ENCODE measurements around the gene TMEM179.

TMEM179 gene

GRCh38 chr14:104561632-104562495, 42.7 kb downstream of the TMEM179 start:
- no peak overlapping the region for H3K4me3 ChIP-seq (ENCODE audit: low read depth, low read length)
- DNase-seq (ENCODE audit: low read depth), result no peak
- TF ChIP-seq, protein P1, sequence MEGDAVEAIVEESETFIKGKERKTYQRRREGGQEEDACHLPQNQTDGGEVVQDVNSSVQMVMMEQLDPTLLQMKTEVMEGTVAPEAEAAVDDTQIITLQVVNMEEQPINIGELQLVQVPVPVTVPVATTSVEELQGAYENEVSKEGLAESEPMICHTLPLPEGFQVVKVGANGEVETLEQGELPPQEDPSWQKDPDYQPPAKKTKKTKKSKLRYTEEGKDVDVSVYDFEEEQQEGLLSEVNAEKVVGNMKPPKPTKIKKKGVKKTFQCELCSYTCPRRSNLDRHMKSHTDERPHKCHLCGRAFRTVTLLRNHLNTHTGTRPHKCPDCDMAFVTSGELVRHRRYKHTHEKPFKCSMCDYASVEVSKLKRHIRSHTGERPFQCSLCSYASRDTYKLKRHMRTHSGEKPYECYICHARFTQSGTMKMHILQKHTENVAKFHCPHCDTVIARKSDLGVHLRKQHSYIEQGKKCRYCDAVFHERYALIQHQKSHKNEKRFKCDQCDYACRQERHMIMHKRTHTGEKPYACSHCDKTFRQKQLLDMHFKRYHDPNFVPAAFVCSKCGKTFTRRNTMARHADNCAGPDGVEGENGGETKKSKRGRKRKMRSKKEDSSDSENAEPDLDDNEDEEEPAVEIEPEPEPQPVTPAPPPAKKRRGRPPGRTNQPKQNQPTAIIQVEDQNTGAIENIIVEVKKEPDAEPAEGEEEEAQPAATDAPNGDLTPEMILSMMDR (IDR thresholded peaks at IDR 0.05; ENCODE audit: low read depth, low read length, missing control alignments), result no peak

DNA sequence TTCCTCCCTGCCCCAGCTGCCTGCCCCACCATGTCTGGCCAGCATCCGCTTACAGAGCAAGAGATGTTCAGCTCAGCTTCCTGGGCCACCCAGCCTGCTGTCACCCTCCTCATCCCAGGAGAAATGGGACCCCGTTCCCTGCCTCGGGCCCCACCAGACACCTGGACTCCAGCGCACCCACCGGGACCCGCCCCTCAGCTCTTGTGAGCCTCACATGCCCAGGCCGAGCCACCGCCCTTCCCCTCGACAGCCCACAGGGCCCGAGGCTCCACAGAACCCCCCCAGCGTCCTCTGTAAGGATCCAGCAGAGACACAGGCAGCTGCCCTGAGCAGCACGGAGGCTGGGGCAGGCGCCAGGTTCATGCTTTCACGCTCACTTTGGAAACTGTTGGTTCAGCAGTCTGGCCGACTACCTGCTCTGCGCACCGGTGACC, 43.4 kb downstream of the TMEM179 start:
- no peak for DNase-seq (ENCODE audit: low read depth)
- H3K4me3 ChIP-seq (ENCODE audit: low read depth, low read length), result no peak overlapping the region
- TF ChIP-seq, protein P1 (IDR thresholded peaks at IDR 0.05; ENCODE audit: low read depth, low read length, missing control alignments), result no peak

DNA sequence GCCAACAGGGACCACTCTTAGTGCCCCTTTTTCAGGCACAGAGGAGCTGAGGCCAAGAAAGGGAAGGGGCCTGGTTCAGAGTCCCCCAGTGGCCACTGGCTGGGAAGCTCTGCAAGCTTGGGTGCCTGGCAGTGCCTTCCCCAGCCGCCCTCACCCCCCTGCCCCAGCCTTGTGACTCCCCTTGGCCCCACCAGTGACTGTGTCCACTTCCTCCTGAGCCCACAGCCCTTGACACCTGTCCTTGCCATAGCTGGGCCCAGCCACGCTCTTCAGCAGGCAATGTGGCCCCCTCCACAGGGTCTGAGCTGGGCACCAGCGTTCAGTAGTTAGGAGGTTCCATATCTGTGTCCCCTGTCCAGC, 44.0 kb downstream of the TMEM179 start:
- DNase-seq (ENCODE audit: low read depth), result no peak
- TF ChIP-seq, protein P1 (IDR thresholded peaks at IDR 0.05; ENCODE audit: low read depth, low read length, missing control alignments), result no peak
- no peak overlapping the region for H3K4me3 ChIP-seq (ENCODE audit: low read depth, low read length)

GRCh38 chr14:104559804-104560585, 44.6 kb downstream of the TMEM179 start:
- DNase-seq (ENCODE audit: low read depth), result no peak

DNA sequence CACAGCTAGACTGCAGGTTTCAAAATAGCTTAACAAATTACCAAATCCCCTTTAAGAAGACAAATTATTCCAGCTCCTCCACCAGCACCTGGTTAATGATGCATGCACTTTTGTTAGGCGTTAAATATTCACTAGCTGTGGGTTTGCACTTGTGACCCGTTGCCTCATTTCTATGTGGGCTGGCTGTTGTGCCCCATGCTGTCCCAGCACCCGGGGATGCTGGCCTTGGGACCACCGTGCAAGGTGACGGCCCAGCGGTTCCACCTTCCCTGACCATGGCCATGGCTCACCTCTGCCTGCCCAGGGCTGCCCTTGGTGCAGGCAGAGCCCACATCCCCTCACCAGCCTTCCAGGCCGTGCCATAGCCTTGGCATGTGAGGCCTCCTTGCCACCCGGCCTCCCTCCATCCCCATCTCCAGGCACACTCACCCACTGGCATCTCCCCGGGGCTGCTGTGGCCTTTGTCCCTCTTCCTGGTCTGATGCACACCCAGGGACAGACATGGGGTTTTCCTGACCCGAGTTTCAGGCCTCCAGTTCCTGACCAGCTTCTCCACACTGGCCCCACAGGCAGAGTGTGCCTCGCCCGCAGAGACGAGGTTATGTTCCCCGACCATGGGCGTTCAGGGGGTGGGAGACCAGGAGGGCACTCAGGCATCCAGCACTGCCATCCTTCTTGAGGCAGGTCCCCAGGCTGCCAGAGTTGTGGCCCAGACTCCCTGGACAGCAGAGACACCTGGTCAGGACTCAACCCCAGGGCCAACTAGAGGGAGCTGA, 45.4 kb downstream of the TMEM179 start:
- no peak for DNase-seq (ENCODE audit: low read depth)
- no peak overlapping the region for H3K4me3 ChIP-seq (ENCODE audit: low read depth, low read length)
- TF ChIP-seq, protein P1 (IDR thresholded peaks at IDR 0.05; ENCODE audit: low read depth, low read length, missing control alignments), result no peak

More at GRCh38 chr14:104559804-104560585, 44.6 kb downstream of the TMEM179 start:
- TF ChIP-seq, protein P1 (IDR thresholded peaks at IDR 0.05; ENCODE audit: low read depth, low read length, missing control alignments), result no peak
- no peak overlapping the region for H3K4me3 ChIP-seq (ENCODE audit: low read depth, low read length)

- DNase-seq (ENCODE audit: low read depth), result no peak
- no peak overlapping the region for H3K4me3 ChIP-seq (ENCODE audit: low read depth, low read length)
- TF ChIP-seq, protein P1 (IDR thresholded peaks at IDR 0.05; ENCODE audit: low read depth, low read length, missing control alignments), result no peak
Measured at GRCh38 chr14:104558231-104559027, 46.1 kb downstream of the TMEM179 start.

Measured in GM12864 (cell line).